HG03378 (cell line): ENCODE results near the gene ATAD5.

ENCODE experiments used
- ATAC-seq: cut with Tn5 transposase; IDR thresholded peaks from one replicate; pipeline ENCODE4 v1.9.1; 2021; ENCODE audit warnings: mild to moderate bottlenecking, moderate library complexity; ENCODE audit not compliant: unreplicated experiment

ATAD5 gene

GRCh38 chr17:30939051-30939689 is 107.4 kb downstream of the ATAD5 start:
- ATAC-seq = no peak

- ATAC-seq = no peak
Measured at GRCh38 chr17:30942308-30943079, 110.7 kb downstream of the ATAD5 start.
